Measurements from ENCODE around the gene NCF2.
A peak's percentile ranks its signal among the peaks of the same experiment; 100 is the strongest.

Gene NCF2

GRCh38 chr1:183611021-183611420 lies 20.8 kb upstream of the NCF2 start:
- no peak for DNase-seq (ENCODE audit: low spot score)

- no peak for DNase-seq (ENCODE audit: low spot score)
These were observed 19.6 kb upstream of the NCF2 start for GRCh38 chr1:183609759-183610452.

- DNase-seq (ENCODE audit: low spot score) = peak; percentile 45
These were observed 19.1 kb upstream of the NCF2 start for GRCh38 chr1:183609313-183609712.

- no peak for DNase-seq (ENCODE audit: low spot score)
These were observed 17.2 kb upstream of the NCF2 start for GRCh38 chr1:183607322-183607980.

- no peak for DNase-seq (ENCODE audit: low spot score)
These were observed 15.6 kb upstream of the NCF2 start for GRCh38 chr1:183605904-183606303.

GRCh38 chr1:183604815-183605214 lies 14.6 kb upstream of the NCF2 start:
- no peak for DNase-seq (ENCODE audit: low spot score)

- DNase-seq (ENCODE audit: low spot score) = no peak
These were observed 14.0 kb upstream of the NCF2 start for GRCh38 chr1:183604038-183604808.

GRCh38 chr1:183602510-183602909 lies 12.3 kb upstream of the NCF2 start:
- DNase-seq (ENCODE audit: low spot score) = no peak

GRCh38 chr1:183600634-183601033 lies 10.4 kb upstream of the NCF2 start:
- no peak for DNase-seq (ENCODE audit: low spot score)

GRCh38 chr1:183600136-183600535 lies 9.9 kb upstream of the NCF2 start:
- DNase-seq (ENCODE audit: low spot score) = no peak

GRCh38 chr1:183598386-183598785 lies 8.1 kb upstream of the NCF2 start:
- no peak for DNase-seq (ENCODE audit: low spot score)

- DNase-seq (ENCODE audit: low spot score) = no peak
These were observed 7.5 kb upstream of the NCF2 start for GRCh38 chr1:183597656-183598347.

- no peak for DNase-seq (ENCODE audit: low spot score)
These were observed 6.2 kb upstream of the NCF2 start for GRCh38 chr1:183596500-183596899.

GRCh38 chr1:183595537-183595936 lies 5.3 kb upstream of the NCF2 start:
- DNase-seq (ENCODE audit: low spot score) = no peak

- DNase-seq (ENCODE audit: low spot score) = no peak
These were observed 3.1 kb upstream of the NCF2 start for GRCh38 chr1:183593356-183593755.

- no peak for DNase-seq (ENCODE audit: low spot score)
These were observed 2.5 kb upstream of the NCF2 start for GRCh38 chr1:183592733-183593132.

- DNase-seq (ENCODE audit: low spot score) = no peak
These were observed 400 bp downstream of the NCF2 start for GRCh38 chr1:183589874-183590243.

GRCh38 chr1:183589384-183589783 lies 875 bp downstream of the NCF2 start:
- no peak for DNase-seq (ENCODE audit: low spot score)

GRCh38 chr1:183588827-183589226 lies 1.4 kb downstream of the NCF2 start:
- no peak for DNase-seq (ENCODE audit: low spot score)

GRCh38 chr1:183586926-183587325 lies 3.3 kb downstream of the NCF2 start:
- DNase-seq (ENCODE audit: low spot score) = no peak

GRCh38 chr1:183586455-183586854 lies 3.8 kb downstream of the NCF2 start:
- DNase-seq (ENCODE audit: low spot score) = no peak

GRCh38 chr1:183585038-183585437 lies 5.2 kb downstream of the NCF2 start:
- DNase-seq (ENCODE audit: low spot score) = no peak

GRCh38 chr1:183584147-183584546 lies 6.1 kb downstream of the NCF2 start:
- DNase-seq (ENCODE audit: low spot score) = no peak

Measured in D341Med (cell line).